ENCODE results near the gene SSUH2. TPM values are rescaled to one million over a fixed set of nuclear protein-coding genes. Genes with fewer than 3 reads are reported as not detected.

SSUH2 gene
- total RNA-seq, 4 donors from 2014 or later = 0.50 to 1.9 TPM; not detected in 2

DNA sequence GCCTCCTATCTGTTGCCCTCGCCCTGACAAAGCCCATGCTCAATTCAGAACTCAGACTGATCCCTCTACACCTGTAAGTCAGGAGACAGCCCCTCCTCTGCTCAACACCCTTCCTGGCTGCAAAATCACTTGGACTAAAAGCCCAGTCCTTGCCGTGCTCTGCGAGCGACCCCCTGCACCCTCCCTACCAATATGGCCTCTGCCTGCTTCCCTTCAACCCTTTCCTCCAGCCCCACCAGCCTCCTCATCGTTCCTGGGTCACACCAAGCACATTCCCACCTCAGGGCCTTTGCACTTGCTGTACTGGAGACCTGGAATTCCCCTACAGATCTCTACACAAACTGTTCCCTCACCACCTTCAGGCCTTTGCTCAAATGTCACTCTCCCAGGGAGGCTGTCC lies 5.2 kb upstream of the SSUH2 start:
- TF ChIP-seq, protein P1, sequence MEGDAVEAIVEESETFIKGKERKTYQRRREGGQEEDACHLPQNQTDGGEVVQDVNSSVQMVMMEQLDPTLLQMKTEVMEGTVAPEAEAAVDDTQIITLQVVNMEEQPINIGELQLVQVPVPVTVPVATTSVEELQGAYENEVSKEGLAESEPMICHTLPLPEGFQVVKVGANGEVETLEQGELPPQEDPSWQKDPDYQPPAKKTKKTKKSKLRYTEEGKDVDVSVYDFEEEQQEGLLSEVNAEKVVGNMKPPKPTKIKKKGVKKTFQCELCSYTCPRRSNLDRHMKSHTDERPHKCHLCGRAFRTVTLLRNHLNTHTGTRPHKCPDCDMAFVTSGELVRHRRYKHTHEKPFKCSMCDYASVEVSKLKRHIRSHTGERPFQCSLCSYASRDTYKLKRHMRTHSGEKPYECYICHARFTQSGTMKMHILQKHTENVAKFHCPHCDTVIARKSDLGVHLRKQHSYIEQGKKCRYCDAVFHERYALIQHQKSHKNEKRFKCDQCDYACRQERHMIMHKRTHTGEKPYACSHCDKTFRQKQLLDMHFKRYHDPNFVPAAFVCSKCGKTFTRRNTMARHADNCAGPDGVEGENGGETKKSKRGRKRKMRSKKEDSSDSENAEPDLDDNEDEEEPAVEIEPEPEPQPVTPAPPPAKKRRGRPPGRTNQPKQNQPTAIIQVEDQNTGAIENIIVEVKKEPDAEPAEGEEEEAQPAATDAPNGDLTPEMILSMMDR (IDR thresholded peaks at IDR 0.05) = no peak
- DNase-seq (ENCODE audit: low spot score) (no peak), ATAC-seq (ENCODE audit: low FRiP score) (no peak)

DNA sequence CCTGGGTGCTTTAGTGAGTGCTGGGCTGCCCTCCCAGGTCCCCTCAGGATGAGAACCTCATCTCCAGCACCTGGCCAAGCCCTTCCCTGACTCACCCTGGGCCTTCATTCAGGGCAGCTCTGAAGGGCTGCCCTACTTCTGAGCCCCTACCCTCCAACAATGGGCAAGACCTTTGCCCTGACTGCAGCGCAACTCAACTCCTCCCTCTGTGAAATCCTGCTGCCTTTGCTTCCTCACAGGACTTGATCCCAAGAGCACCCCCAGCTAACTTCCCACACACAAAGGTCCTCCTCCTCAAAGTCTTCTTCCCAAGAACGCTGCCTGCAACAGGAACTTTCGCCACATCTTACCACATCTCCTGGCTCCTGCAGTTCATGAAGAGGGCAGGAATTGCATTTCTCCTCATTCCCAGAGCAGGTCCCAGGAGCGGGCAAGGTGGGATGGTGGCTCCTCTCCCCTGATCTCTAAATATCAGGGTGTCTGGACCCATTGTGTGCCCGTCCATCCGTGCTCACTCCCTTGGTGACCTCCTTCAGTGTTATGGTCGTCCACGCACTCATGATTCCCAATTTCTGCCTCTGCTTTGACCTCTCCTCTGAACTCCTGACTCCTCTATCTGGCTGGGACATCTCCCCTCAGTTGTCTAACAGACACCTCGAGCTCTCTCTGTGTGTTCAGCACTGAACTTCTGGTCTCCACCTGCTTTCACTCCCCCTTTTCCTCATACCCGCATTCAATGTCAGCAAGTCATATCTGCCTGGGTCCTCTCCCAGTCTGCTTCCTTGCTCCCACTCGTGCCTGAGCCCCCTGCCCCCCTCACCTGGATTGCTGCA lies 4.5 kb upstream of the SSUH2 start:
- no peak for DNase-seq (ENCODE audit: low spot score)
- ATAC-seq (ENCODE audit: low FRiP score) = no peak
- TF ChIP-seq, protein P1 (IDR thresholded peaks at IDR 0.05) = no peak

- DNase-seq (ENCODE audit: low spot score) (no peak), ATAC-seq (ENCODE audit: low FRiP score) (no peak)
- TF ChIP-seq, protein P1 (IDR thresholded peaks at IDR 0.05) = no peak
Measured at GRCh38 chr3:8647137-8647985, 2.8 kb upstream of the SSUH2 start.

DNA sequence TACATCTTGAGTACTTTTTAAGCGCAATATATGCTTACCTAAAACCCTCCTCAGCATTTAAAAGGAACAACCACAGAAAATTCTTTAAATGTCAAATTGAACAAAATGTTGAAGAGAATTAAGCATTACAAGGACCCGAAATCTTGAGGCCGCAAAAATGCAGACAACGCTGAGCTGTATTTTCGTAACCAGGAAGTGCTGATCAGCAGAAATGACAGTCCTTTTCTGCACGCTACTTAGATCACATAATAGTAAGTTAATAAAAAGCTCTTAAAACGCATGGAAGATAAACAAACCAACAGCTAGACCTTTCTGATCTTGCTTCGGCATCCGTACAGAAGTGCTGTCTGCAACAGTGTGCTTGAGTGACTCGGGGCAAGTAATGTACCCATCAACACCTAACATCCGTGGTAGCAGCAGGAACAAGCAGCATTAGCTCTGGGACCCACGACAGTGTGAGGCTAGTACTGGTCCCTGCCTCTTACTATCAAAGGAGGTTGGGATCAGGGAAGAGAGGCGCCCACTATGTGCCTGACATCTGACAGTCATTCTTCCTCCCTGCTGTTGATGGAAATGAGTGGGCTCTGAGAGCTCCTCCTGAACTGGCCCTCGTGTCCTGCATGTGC lies 1.8 kb upstream of the SSUH2 start:
- TF ChIP-seq, protein P1 (IDR thresholded peaks at IDR 0.05) = no peak
- DNase-seq (ENCODE audit: low spot score) (no peak), ATAC-seq (ENCODE audit: low FRiP score) (no peak)

GRCh38 chr3:8645712-8646111 lies 1.1 kb upstream of the SSUH2 start:
- DNase-seq (ENCODE audit: low spot score) = no peak
- TF ChIP-seq, protein P1 (IDR thresholded peaks at IDR 0.05) = no peak
- ATAC-seq (ENCODE audit: low FRiP score) = no peak

DNA sequence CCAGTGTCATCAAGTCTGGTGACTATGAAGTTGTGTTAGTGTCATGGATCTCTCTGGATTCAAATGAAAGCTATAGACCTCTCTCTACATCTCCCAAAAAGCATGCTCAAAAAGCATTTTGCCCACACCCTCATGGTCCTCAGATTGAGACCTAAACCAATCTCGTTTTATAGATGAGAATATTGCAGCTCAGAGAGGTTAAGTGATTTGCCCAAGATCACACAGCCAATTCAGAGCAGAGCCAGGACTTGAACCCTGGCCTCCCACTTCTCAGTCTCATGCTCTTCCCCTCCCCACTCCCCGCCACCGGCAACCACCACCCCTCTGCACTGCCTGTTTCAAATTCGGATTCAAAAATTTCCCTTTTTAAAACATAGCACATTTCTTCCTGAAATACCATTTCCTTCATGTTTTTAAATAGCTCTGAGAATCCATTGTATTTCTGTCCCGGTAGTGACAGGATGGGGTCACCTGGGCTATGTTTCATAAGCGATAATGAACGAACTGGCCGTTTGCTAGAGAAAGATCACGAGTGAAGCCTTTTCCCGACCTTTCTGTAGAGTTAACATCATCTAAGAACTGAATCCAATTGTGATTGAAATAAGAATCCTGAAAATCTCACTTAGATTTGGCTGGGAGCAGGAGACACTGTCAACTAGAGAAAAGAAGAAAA lies 769 bp downstream of the SSUH2 start:
- ATAC-seq (ENCODE audit: low FRiP score) (no peak), DNase-seq (ENCODE audit: low spot score) (no peak)
- TF ChIP-seq, protein P1 (IDR thresholded peaks at IDR 0.05) = no peak
